Fibroblast of villous mesenchyme (primary cell): ENCODE measurements around the gene FERMT3. TPM values are rescaled to one million over a fixed set of nuclear protein-coding genes. Genes with fewer than 3 reads are reported as not detected.

ENCODE experiments used
- DNase-seq: peaks from one replicate; pipeline ENCODE4 v3.0.0-alpha.2; 2010; ENCODE audit warnings: low read depth
- H3K4me3 ChIP-seq: 2 replicates; pipeline ENCODE4 v1.5.1; 2011; ENCODE audit warnings: low read depth, mild to moderate bottlenecking, low read length
- CTCF ChIP-seq: IDR thresholded peaks from 2 replicates; pipeline ENCODE4 v1.5.1; 2012; ENCODE audit warnings: low read depth, mild to moderate bottlenecking, low read length; ENCODE audit not compliant: insufficient read depth
- total RNA-seq: library from RNA; depleted of rRNA; stranded (reverse); fragments of >200 nt; gene quantifications from 2 replicates; pipeline ENCODE4 v1.2.3, GENCODE V29; 2012

The FERMT3 gene
- total RNA-seq, 1 donor = 4.3 TPM

DNA sequence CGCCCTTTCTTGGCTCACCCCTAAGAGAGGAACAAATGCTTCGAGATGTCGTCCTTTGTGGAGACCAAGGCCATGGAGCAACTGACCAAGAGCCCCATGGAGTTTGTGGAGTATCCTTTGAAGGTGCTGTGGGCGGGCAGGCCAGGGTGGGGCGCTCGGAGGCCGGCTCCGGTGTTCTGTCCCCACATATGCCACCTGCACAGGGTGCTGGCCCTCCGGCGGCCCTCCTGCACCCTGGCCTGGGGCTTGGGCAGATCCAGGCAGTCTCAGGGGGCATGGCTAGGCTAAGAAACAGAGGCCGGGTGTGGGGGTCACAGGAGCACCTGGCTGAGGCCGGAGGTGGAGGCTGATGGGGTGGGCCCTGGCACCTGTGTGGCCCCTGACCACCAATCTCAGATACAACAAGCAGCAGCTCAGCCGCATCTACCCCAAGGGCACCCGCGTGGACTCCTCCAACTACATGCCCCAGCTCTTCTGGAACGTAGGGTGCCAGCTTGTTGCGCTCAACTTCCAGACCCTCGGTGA is 55.1 kb downstream of the FERMT3 start:
- TF ChIP-seq CTCF = no peak
- DNase-seq = no peak
- H3K4me3 ChIP-seq = no peak overlapping the region

GRCh38 chr11:64262271-64263002 is 55.9 kb downstream of the FERMT3 start:
- H3K4me3 ChIP-seq = no peak overlapping the region
- no peak for DNase-seq
- TF ChIP-seq CTCF = no peak

GRCh38 chr11:64263021-64263946 is 56.8 kb downstream of the FERMT3 start:
- DNase-seq = peak; percentile 50

DNA sequence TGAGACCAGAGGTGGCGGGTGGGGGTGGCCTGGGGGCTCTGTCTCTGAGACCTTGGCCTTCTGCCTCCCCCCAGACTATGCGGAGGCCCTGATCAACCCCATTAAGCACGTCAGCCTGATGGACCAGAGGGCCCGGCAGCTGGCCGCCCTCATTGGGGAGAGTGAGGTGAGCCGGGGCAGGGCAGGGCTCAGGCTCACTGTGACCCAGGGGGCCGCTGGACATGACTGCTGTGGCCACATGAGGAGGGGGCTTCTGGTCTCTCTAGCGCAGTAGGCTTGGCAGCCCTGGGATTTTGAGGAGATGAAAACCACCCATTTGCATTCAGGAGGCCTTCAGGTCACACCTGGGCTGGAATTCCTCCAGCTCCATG is 57.4 kb downstream of the FERMT3 start:
- DNase-seq = no peak
- no peak overlapping the region for H3K4me3 ChIP-seq
- TF ChIP-seq CTCF = no peak

More at GRCh38 chr11:64263021-64263946, 56.8 kb downstream of the FERMT3 start:
- H3K4me3 ChIP-seq = no peak overlapping the region
- TF ChIP-seq CTCF = no peak

GRCh38 chr11:64264371-64264852 is 57.9 kb downstream of the FERMT3 start:
- DNase-seq = no peak
- TF ChIP-seq CTCF = no peak
- H3K4me3 ChIP-seq = no peak overlapping the region

GRCh38 chr11:64265176-64266160 is 58.9 kb downstream of the FERMT3 start:
- no peak for TF ChIP-seq CTCF
- H3K4me3 ChIP-seq = no peak overlapping the region
- DNase-seq = no peak
